Osteocyte (in vitro differentiated cells): ENCODE data around the gene DIAPH1. TPM values are rescaled to one million over a fixed set of nuclear protein-coding genes. Genes with fewer than 3 reads are reported as not detected.

Source experiments
- DNase-seq: peaks from one replicate; pipeline ENCODE4 v3.0.0; 2021; ENCODE audit warnings: mixed read lengths; ENCODE audit not compliant: unreplicated experiment; ENCODE audit errors: extremely low spot score
- H3K27ac Mint-ChIP-seq: one replicate; pipeline ENCODE4 v1.8.0; 2021; ENCODE audit warnings: mild to moderate bottlenecking, mixed read lengths; ENCODE audit not compliant: unreplicated experiment
- H3K27me3 Mint-ChIP-seq: one replicate; pipeline ENCODE4 v1.8.0; 2021; ENCODE audit warnings: mixed read lengths; ENCODE audit not compliant: unreplicated experiment
- H3K36me3 Mint-ChIP-seq: one replicate; pipeline ENCODE4 v1.8.0; 2021; ENCODE audit warnings: mixed read lengths; ENCODE audit not compliant: unreplicated experiment
- H3K4me1 Mint-ChIP-seq: one replicate; pipeline ENCODE4 v1.8.0; 2021; ENCODE audit warnings: mixed read lengths; ENCODE audit not compliant: unreplicated experiment
- H3K4me3 Mint-ChIP-seq: one replicate; pipeline ENCODE4 v1.8.0; 2021; ENCODE audit warnings: mild to moderate bottlenecking, moderate library complexity, mixed read lengths; ENCODE audit not compliant: unreplicated experiment
- H3K9me3 Mint-ChIP-seq: one replicate; pipeline ENCODE4 v1.8.0; 2021; ENCODE audit warnings: mixed read lengths; ENCODE audit not compliant: unreplicated experiment
- total RNA-seq: library from RNA; stranded (reverse); gene quantifications from 2 replicates; pipeline ENCODE4 v1.2.1, GENCODE V29; 2021
- TF ChIP-seq, protein P1 (sequence below): fragments of 200-600 bp; sonication (generic); IDR thresholded peaks from 2 replicates; pipeline ENCODE4 v1.5.0; 2021; ENCODE audit warnings: antibody characterized with exemption, mild to moderate bottlenecking, moderate library complexity

DIAPH1 gene
- total RNA-seq, 1 donor from 2014 or later, result 50.9 TPM

- Mint-ChIP-seq H3K9me3 (no peaks in the 10 kb centered on the region), H3K4me3 (peak overlapping the region; percentile 67), H3K4me1 (peaks cover 58% of the 10 kb centered on the region), H3K36me3 (peaks cover 9% of the 10 kb centered on the region), H3K27me3 (no peaks in the 10 kb centered on the region), H3K27ac (peak overlapping the region; percentile 99)
- no peak for DNase-seq
- TF ChIP-seq, protein P1, sequence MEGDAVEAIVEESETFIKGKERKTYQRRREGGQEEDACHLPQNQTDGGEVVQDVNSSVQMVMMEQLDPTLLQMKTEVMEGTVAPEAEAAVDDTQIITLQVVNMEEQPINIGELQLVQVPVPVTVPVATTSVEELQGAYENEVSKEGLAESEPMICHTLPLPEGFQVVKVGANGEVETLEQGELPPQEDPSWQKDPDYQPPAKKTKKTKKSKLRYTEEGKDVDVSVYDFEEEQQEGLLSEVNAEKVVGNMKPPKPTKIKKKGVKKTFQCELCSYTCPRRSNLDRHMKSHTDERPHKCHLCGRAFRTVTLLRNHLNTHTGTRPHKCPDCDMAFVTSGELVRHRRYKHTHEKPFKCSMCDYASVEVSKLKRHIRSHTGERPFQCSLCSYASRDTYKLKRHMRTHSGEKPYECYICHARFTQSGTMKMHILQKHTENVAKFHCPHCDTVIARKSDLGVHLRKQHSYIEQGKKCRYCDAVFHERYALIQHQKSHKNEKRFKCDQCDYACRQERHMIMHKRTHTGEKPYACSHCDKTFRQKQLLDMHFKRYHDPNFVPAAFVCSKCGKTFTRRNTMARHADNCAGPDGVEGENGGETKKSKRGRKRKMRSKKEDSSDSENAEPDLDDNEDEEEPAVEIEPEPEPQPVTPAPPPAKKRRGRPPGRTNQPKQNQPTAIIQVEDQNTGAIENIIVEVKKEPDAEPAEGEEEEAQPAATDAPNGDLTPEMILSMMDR, result no peak
These were observed 111.3 kb downstream of the DIAPH1 start for GRCh38 chr5:141507387-141508091.

- peaks cover 53% of the 10 kb centered on the region for H3K4me1 Mint-ChIP-seq
- DNase-seq, result no peak
- TF ChIP-seq, protein P1, result no peak
- no peaks in the 10 kb centered on the region for H3K27me3 Mint-ChIP-seq
- H3K27ac Mint-ChIP-seq, result peak overlapping the region; percentile 99
- H3K4me3 Mint-ChIP-seq, result no peak overlapping the region
- H3K9me3 Mint-ChIP-seq, result no peaks in the 10 kb centered on the region
- peaks cover 9% of the 10 kb centered on the region for H3K36me3 Mint-ChIP-seq
These were observed 112.2 kb downstream of the DIAPH1 start for GRCh38 chr5:141506381-141507155.

DNA sequence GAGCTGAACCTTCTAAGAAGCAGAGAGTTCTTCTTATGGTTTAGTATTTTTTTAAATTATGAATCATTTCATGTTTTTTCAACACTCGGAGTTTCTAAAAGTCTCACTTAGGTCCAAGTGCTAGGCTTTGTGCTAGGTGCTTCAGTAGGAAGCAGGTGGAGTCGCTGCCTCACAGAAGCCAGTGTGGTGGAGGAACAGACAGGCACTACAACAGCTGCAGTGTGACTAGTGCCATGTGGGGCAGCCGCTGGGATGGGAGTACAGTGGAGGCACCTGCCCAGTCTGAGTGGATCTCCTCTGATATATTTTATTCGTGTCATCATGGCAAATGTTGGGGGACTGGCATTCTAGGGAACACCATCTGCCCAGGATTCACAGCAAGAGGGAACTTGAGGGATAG, 114.6 kb downstream of the DIAPH1 start:
- Mint-ChIP-seq H3K27me3 (no peaks in the 10 kb centered on the region), H3K36me3 (peaks cover 10% of the 10 kb centered on the region), H3K4me1 (peaks cover 37% of the 10 kb centered on the region), H3K27ac (no peak overlapping the region), H3K4me3 (no peak overlapping the region), H3K9me3 (no peaks in the 10 kb centered on the region)
- no peak for DNase-seq
- TF ChIP-seq, protein P1, result no peak

DNA sequence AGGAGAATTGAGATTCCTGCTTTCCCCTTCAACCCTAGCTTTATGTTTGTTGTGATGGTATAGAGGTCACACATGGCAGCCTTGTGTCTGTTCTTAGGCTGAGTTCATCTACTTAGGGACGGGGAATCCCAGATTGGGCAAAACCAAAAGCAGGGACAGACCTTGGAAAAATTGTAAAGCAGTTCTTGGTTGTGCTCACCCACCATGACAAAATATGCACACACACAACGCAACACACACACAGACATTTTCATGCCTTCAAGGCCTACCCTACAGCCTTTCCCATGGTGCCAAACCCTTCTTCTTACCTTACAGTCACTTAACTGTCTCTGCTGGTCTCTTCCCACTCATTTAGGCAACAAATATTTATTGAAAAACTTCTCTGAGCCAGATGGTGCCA, 115.1 kb downstream of the DIAPH1 start:
- H3K4me1 Mint-ChIP-seq, result peaks cover 31% of the 10 kb centered on the region
- TF ChIP-seq, protein P1, result no peak
- no peak overlapping the region for H3K27ac Mint-ChIP-seq
- no peak overlapping the region for H3K4me3 Mint-ChIP-seq
- H3K27me3 Mint-ChIP-seq, result no peaks in the 10 kb centered on the region
- no peak for DNase-seq
- H3K9me3 Mint-ChIP-seq, result no peaks in the 10 kb centered on the region
- peaks cover 13% of the 10 kb centered on the region for H3K36me3 Mint-ChIP-seq

- no peak for DNase-seq
- H3K27me3 Mint-ChIP-seq, result no peaks in the 10 kb centered on the region
- peak overlapping the region; percentile 57 for H3K27ac Mint-ChIP-seq
- H3K4me3 Mint-ChIP-seq, result no peak overlapping the region
- H3K9me3 Mint-ChIP-seq, result no peaks in the 10 kb centered on the region
- peaks cover 24% of the 10 kb centered on the region for H3K4me1 Mint-ChIP-seq
- TF ChIP-seq, protein P1, result no peak
- peaks cover 18% of the 10 kb centered on the region for H3K36me3 Mint-ChIP-seq
These were observed 117.0 kb downstream of the DIAPH1 start for GRCh38 chr5:141501761-141502160.
